T-helper 2 cell treated with Interferon-gamma antibody and Interleukin-4, amounts not matched to agents 5 μg/mL and 100 μg/mL, for 36 hours (primary cell): ENCODE measurements around the gene LPCAT1.
"Not testable (repeated sequence)": the region's sequence is repeated elsewhere in the genome, so short reads cannot be mapped to it uniquely, and the experiment has no call there.

Experiments
- DNase-seq: peaks from one replicate; pipeline ENCODE4 v3.0.0; 2021; ENCODE audit warnings: low spot score
- H3K27ac Mint-ChIP-seq: one replicate; pipeline ENCODE4 v1.8.0; 2021; ENCODE audit warnings: mild to moderate bottlenecking, mixed read lengths
- H3K27me3 Mint-ChIP-seq: one replicate; pipeline ENCODE4 v1.8.0; 2021; ENCODE audit warnings: low read depth, mixed read lengths
- H3K36me3 Mint-ChIP-seq: one replicate; pipeline ENCODE4 v1.8.0; 2021; ENCODE audit warnings: low read depth, mixed read lengths
- H3K4me1 Mint-ChIP-seq: one replicate; pipeline ENCODE4 v1.8.0; 2021; ENCODE audit warnings: low read depth, mixed read lengths
- H3K4me3 Mint-ChIP-seq: one replicate; pipeline ENCODE4 v1.8.0; 2022; ENCODE audit warnings: mild to moderate bottlenecking, moderate library complexity, mixed read lengths
- H3K9me3 Mint-ChIP-seq: one replicate; pipeline ENCODE4 v1.8.0; 2021; ENCODE audit warnings: mixed read lengths

Gene LPCAT1

GRCh38 chr5:1514819-1515310 is 8.9 kb downstream of the LPCAT1 start:
- H3K27ac Mint-ChIP-seq, H3K9me3 Mint-ChIP-seq, H3K4me1 Mint-ChIP-seq, H3K27me3 Mint-ChIP-seq, H3K4me3 Mint-ChIP-seq, H3K36me3 Mint-ChIP-seq, DNase-seq: not testable (repeated sequence)

DNA sequence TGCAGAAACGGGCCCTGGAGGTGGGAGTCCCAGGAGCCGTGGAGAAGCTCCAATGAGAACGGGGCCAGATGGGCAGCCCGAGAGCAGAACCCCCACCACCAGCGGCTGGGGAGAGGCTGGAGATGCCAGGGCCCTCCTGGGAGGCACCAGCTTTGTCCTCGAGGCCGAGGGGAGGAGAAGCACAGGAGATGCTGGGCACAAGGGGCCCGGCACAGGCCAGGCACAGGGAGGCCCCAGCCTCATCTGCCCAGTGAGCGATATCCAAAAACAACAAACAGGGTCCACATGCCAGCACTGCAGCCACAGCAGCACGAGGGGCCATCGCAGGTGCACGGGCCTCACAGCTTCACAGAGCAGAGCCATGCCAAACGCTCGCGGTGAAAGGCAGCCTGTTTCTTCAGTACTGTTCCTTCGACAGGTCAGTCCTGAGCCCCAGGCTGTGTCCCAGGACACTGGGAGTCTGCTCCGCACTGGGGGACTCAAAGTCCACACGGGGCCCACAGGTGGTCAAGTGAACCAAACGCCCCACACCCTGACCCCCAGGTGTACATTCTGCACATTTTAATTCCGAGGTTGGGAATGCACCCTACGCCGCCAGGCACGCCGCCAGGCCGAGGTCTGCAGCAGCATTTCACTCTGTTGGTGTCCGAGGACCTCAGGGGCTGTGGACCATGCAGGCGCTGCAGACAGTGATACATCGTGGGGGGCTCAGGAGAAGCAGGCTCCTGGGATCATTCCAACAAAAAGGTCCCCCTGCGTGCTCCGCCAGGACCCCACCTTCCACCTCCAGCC is 9.5 kb downstream of the LPCAT1 start:
- no peak overlapping the region for H3K4me3 Mint-ChIP-seq
- no peak overlapping the region for H3K27ac Mint-ChIP-seq
- H3K9me3 Mint-ChIP-seq = no peaks in the 10 kb centered on the region
- no peaks in the 10 kb centered on the region for H3K27me3 Mint-ChIP-seq
- peaks cover 4% of the 10 kb centered on the region for H3K4me1 Mint-ChIP-seq
- no peak for DNase-seq
- H3K36me3 Mint-ChIP-seq = peaks cover 9% of the 10 kb centered on the region

GRCh38 chr5:1513326-1514026 is 10.3 kb downstream of the LPCAT1 start:
- Mint-ChIP-seq H3K27ac (peak overlapping the region; percentile 31), H3K27me3 (no peaks in the 10 kb centered on the region), H3K4me3 (no peak overlapping the region), H3K4me1 (peaks cover 2% of the 10 kb centered on the region), H3K9me3 (no peaks in the 10 kb centered on the region), H3K36me3 (peaks cover 7% of the 10 kb centered on the region)
- no peak for DNase-seq

DNA sequence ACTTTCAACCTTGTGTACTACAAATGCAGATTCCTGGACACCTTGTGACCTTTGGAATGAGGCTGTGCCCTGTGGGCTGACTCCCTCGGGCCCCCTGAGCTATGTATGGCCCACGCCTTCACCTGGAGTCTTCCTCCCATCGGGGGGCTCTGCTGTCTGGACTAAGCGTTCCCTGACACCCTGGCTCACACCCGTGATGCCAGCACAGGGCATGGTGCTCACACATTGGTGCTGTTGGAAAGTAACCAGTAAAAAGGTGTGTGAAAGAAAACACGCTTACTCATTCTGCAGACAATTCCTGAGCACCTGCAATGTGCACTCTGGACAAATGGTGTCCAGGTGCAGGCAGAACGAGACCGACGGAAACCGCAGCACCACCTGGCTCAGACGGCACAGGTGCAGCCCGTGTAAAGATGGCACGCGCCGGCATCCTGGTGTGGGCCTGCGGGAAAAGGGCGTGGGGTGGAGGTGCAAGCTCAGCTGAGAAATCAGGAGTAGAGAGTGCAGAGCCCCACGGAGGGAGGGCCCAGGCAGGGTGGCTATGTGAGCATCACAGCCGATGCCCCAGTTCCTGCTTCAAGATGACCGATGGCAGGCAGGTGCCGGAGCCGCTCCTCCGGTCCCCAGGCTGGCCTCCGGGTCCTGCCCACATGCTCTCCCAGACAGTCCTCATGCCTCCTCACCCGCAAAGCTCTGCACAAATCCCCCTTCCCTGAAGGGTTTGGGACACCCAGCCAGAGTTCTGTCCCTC is 11.0 kb downstream of the LPCAT1 start:
- H3K4me1 Mint-ChIP-seq = peaks cover 2% of the 10 kb centered on the region

GRCh38 chr5:1511651-1512540 is 11.9 kb downstream of the LPCAT1 start:
- H3K27ac Mint-ChIP-seq = no peak overlapping the region
- DNase-seq = no peak
- peaks cover 8% of the 10 kb centered on the region for H3K36me3 Mint-ChIP-seq
- H3K27me3 Mint-ChIP-seq = no peaks in the 10 kb centered on the region
- no peaks in the 10 kb centered on the region for H3K9me3 Mint-ChIP-seq
- peaks cover 2% of the 10 kb centered on the region for H3K4me1 Mint-ChIP-seq
- no peak overlapping the region for H3K4me3 Mint-ChIP-seq

More for the DNA sequence above, 11.0 kb downstream of the LPCAT1 start:
- Mint-ChIP-seq H3K27ac (peak overlapping the region; percentile 31), H3K36me3 (peaks cover 7% of the 10 kb centered on the region), H3K9me3 (no peaks in the 10 kb centered on the region), H3K27me3 (no peaks in the 10 kb centered on the region), H3K4me3 (no peak overlapping the region)
- no peak for DNase-seq

DNA sequence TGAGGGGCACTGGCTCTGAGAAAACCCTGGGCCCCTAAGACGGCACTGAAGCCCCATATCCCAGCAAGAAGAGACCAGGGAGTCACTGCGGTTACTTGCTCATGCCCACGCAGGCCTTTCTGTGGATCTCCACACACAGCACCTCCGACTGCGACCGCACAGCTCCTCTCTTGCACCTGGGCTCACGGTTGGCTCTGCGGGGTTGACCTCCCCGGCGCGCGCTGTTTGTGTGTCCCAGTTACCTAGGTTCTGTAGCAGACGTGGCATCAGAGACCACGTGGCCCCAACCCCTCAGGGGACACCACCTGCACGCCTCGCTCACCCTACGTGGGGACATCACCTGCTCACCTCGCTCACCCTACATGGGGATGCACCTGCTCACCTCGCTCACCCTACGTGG is 12.7 kb downstream of the LPCAT1 start:
- H3K4me3 Mint-ChIP-seq = no peak overlapping the region
- no peak for DNase-seq
- no peaks in the 10 kb centered on the region for H3K27me3 Mint-ChIP-seq
- no peak overlapping the region for H3K27ac Mint-ChIP-seq
- H3K4me1 Mint-ChIP-seq = peaks cover 2% of the 10 kb centered on the region
- peaks cover 8% of the 10 kb centered on the region for H3K36me3 Mint-ChIP-seq
- H3K9me3 Mint-ChIP-seq = no peaks in the 10 kb centered on the region

- peaks cover 8% of the 10 kb centered on the region for H3K36me3 Mint-ChIP-seq
- no peak for DNase-seq
- H3K27ac Mint-ChIP-seq = no peak overlapping the region
- no peaks in the 10 kb centered on the region for H3K9me3 Mint-ChIP-seq
- H3K4me1 Mint-ChIP-seq = peaks cover 2% of the 10 kb centered on the region
- H3K4me3 Mint-ChIP-seq = no peak overlapping the region
- no peaks in the 10 kb centered on the region for H3K27me3 Mint-ChIP-seq
Observed at GRCh38 chr5:1510631-1511030, 13.1 kb downstream of the LPCAT1 start.

- no peak overlapping the region for H3K27ac Mint-ChIP-seq
- H3K9me3 Mint-ChIP-seq = no peaks in the 10 kb centered on the region
- no peak for DNase-seq
- H3K4me3 Mint-ChIP-seq = no peak overlapping the region
- H3K4me1 Mint-ChIP-seq = peaks cover 2% of the 10 kb centered on the region
- no peaks in the 10 kb centered on the region for H3K27me3 Mint-ChIP-seq
- peaks cover 8% of the 10 kb centered on the region for H3K36me3 Mint-ChIP-seq
Observed at GRCh38 chr5:1510151-1510561, 13.6 kb downstream of the LPCAT1 start.

DNA sequence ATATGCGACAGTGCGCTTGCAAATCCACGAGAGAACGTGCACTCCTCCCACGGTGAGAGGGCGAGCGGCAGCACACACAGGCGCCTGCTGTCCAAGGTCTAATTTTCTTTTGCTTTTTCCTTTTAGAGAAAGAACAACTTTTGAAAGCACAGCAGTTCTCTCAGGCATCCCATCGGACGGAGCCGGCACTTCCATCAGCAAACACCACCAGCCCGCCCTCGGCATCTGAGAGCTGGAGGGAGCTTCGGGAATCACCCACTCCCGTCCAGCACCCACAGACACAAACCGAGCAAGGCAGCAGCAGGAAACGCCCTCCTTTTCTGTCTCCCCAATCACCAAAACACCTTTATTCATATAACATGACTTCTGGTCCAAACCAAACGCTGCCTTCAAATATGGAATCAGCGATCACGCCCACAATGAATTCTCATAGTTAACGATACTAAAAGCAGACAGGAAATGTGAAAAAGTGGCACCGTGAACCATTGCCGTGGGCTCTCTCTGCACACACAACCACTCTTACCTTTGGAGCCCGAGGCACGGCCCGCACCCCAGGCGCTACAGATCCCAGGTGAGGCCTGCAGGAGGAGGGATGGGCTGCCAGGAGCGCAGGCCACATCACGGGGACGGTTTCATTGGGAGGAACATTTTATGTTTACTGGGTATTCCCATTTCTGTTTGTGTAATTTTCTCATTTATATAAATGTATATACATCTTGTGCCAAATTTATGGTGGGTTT is 14.2 kb downstream of the LPCAT1 start:
- Mint-ChIP-seq H3K4me3 (no peak overlapping the region), H3K4me1 (peaks cover 2% of the 10 kb centered on the region), H3K27me3 (no peaks in the 10 kb centered on the region), H3K9me3 (no peaks in the 10 kb centered on the region), H3K36me3 (peaks cover 8% of the 10 kb centered on the region), H3K27ac (no peak overlapping the region)
- DNase-seq = no peak

DNA sequence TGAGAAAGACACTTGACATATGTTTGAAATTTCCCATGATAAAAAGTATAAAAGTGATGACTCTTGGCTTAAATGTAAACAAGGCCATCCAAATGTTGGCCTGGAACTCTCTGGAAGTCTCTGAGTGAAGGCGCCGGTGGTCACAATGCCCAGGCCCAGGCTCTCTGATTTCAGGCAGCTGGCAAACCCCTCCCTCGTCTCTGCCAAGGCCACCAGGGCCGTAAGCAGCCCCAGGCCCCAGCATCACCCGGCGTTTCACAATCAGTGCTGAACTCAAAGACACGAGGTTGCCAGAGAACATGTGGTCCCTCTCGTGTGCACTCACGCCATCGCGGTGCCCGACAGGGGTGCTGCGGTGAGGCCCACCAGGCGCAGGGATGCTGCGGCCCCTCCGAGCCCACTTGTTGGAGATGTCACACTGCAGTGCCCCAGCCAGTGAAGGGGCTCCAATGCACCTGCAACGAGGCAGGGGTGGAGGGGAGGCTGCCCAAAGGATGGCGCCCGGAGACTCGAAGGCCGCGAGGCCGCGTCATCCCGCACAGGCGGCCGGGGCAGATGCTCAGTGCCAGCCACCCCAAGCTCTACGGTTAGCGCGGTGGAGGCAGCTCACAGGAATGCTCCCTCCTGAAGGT is 15.0 kb downstream of the LPCAT1 start:
- Mint-ChIP-seq H3K4me3 (no peak overlapping the region), H3K36me3 (peaks cover 8% of the 10 kb centered on the region), H3K9me3 (no peaks in the 10 kb centered on the region), H3K4me1 (peaks cover 6% of the 10 kb centered on the region), H3K27me3 (no peaks in the 10 kb centered on the region), H3K27ac (no peak overlapping the region)
- DNase-seq = no peak

DNA sequence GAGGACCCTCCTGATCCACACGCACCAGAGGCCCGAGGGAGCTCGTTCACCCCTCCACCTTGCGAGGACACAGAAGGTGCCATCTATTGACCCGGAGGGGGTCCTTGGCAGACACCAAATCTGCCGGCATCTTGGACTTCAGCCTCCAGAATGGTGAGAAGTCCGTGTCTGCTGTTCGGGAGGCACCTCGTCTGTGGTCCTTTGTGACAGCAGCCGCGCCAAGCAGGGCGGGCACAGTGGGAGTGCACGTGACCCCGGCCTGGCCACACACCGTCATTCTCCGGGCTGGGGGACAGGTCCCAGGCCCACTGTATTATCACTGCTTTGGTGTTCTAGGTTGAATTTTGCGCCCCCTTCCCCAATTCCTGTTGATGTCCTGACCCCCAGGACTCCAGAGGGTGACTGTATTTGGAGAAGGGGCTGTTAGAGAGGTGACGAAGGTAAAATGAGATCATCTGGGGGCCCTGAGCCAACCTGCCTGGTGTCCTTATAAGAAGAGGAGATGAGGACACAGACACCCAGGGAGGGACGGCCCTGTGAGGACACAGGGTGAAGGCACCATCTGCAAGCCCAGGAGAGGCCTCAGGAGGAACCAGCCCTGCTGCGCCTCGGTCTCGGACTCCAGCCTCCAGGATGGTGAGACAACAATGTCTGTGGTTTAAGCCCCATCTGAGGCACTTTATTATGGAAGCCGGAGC is 15.7 kb downstream of the LPCAT1 start:
- Mint-ChIP-seq H3K36me3 (peaks cover 6% of the 10 kb centered on the region), H3K27me3 (no peaks in the 10 kb centered on the region), H3K4me1 (peaks cover 9% of the 10 kb centered on the region), H3K27ac (no peak overlapping the region), H3K9me3 (no peaks in the 10 kb centered on the region), H3K4me3 (no peak overlapping the region)
- no peak for DNase-seq

- no peak overlapping the region for H3K27ac Mint-ChIP-seq
- no peaks in the 10 kb centered on the region for H3K9me3 Mint-ChIP-seq
- no peak for DNase-seq
- H3K4me3 Mint-ChIP-seq = no peak overlapping the region
- H3K36me3 Mint-ChIP-seq = peaks cover 5% of the 10 kb centered on the region
- no peaks in the 10 kb centered on the region for H3K27me3 Mint-ChIP-seq
- peaks cover 9% of the 10 kb centered on the region for H3K4me1 Mint-ChIP-seq
Observed at GRCh38 chr5:1507457-1507856, 16.3 kb downstream of the LPCAT1 start.
